OCI-LY1 (cell line): ENCODE measurements around the gene IDH2.

ENCODE experiments used
- H2AFZ ChIP-seq: fragments of 200-600 bp; sonication (generic), shearing (Covaris generic); 2 replicates; pipeline ENCODE4 v1.6.0; 2014; ENCODE audit warnings: antibody characterized with exemption, mild to moderate bottlenecking, low read length
- H3F3A ChIP-seq: fragments of 200-600 bp; sonication (generic), shearing (Covaris generic); 2 replicates; pipeline ENCODE4 v1.6.0; 2014; ENCODE audit warnings: mild to moderate bottlenecking, antibody characterized with exemption, low read length, moderate library complexity; ENCODE audit not compliant: insufficient read depth
- H3K27ac ChIP-seq: fragments of 200-600 bp; sonication (generic); 2 replicates; pipeline ENCODE4 v1.5.1; 2014; ENCODE audit warnings: low read length, mixed run types, mild to moderate bottlenecking, low read depth; ENCODE audit not compliant: poor library complexity, severe bottlenecking
- H3K27me3 ChIP-seq: fragments of 200-600 bp; sonication (generic); 2 replicates; pipeline ENCODE4 v1.6.0; 2014; ENCODE audit warnings: antibody characterized with exemption, mild to moderate bottlenecking, low read length, moderate library complexity; ENCODE audit not compliant: insufficient read depth
- H3K36me3 ChIP-seq: fragments of 200-600 bp; sonication (generic); 2 replicates; pipeline ENCODE4 v1.6.1; 2014; ENCODE audit warnings: mild to moderate bottlenecking, antibody characterized with exemption, low read length, moderate library complexity, mixed read lengths; ENCODE audit not compliant: insufficient read depth
- H3K4me1 ChIP-seq: fragments of 200-600 bp; sonication (generic); 2 replicates; pipeline ENCODE4 v1.5.1; 2014; ENCODE audit warnings: mild to moderate bottlenecking, low read length, moderate library complexity; ENCODE audit not compliant: insufficient read depth, severe bottlenecking
- H3K4me2 ChIP-seq: fragments of 200-600 bp; sonication (generic), shearing (Covaris generic); 2 replicates; pipeline ENCODE4 v1.6.1; 2014; ENCODE audit warnings: low read length
- H3K4me3 ChIP-seq: fragments of 200-600 bp; sonication (generic); 2 replicates; pipeline ENCODE4 v1.5.1; 2014; ENCODE audit warnings: low read length, low read depth, mild to moderate bottlenecking, mixed read lengths; ENCODE audit not compliant: poor library complexity, severe bottlenecking
- H3K79me2 ChIP-seq: fragments of 200-600 bp; shearing (Covaris generic); 2 replicates; pipeline ENCODE4 v1.6.1; 2016; ENCODE audit warnings: mixed run types, low read length, mixed read lengths; ENCODE audit not compliant: insufficient read depth
- H3K9ac ChIP-seq: fragments of 200-600 bp; sonication (generic), shearing (Covaris generic); 2 replicates; pipeline ENCODE4 v1.6.1; 2014; ENCODE audit warnings: mild to moderate bottlenecking, low read length, mixed read lengths
- H3K9me2 ChIP-seq: fragments of 200-600 bp; sonication (generic), shearing (Covaris generic); 2 replicates; pipeline ENCODE4 v1.6.1; 2014; ENCODE audit warnings: low read depth, mild to moderate bottlenecking, low read length, mixed read lengths
- H3K9me3 ChIP-seq: fragments of 200-600 bp; shearing (Covaris generic); 2 replicates; pipeline ENCODE4 v1.6.1; 2014; ENCODE audit warnings: low read length, mixed read lengths
- H4K20me1 ChIP-seq: fragments of 200-600 bp; sonication (generic), shearing (Covaris generic); 2 replicates; pipeline ENCODE4 v1.6.0; 2016; ENCODE audit warnings: mild to moderate bottlenecking, low read length; ENCODE audit not compliant: insufficient read depth
- EZH2 ChIP-seq: fragments of 200-600 bp; sonication (generic), shearing (Covaris generic); IDR thresholded peaks from 2 replicates; pipeline ENCODE4 v1.8.0; 2017; ENCODE audit warnings: borderline replicate concordance, mixed run types, mild to moderate bottlenecking, antibody characterized with exemption, low read length, moderate library complexity, mixed read lengths
- TF ChIP-seq, protein P1 (sequence below): fragments of 200-600 bp; sonication (generic), shearing (Covaris generic); IDR thresholded peaks from 2 replicates; pipeline ENCODE4 v1.5.1; 2017; ENCODE audit warnings: mild to moderate bottlenecking, antibody characterized with exemption, low read length, moderate library complexity, mixed read lengths

IDH2 gene

GRCh38 chr15:90078965-90079364, 23.3 kb downstream of the IDH2 start:
- Histone ChIP-seq H3F3A (no peaks in the 10 kb centered on the region), H3K4me3 (no peak overlapping the region), H3K79me2 (no peaks in the 10 kb centered on the region), H3K4me1 (peaks cover 8% of the 10 kb centered on the region), H3K9me3 (no peaks in the 10 kb centered on the region), H3K36me3 (peaks cover 47% of the 10 kb centered on the region), H4K20me1 (no peaks in the 10 kb centered on the region), H3K9ac (no peak overlapping the region), H3K9me2 (no peaks in the 10 kb centered on the region), H3K27me3 (no peaks in the 10 kb centered on the region), H3K27ac (no peak overlapping the region), H2AFZ (no peak overlapping the region), H3K4me2 (no peak overlapping the region)
- no peak for TF ChIP-seq EZH2

GRCh38 chr15:90076716-90077115, 25.6 kb downstream of the IDH2 start:
- TF ChIP-seq EZH2, result no peak
- TF ChIP-seq, protein P1, sequence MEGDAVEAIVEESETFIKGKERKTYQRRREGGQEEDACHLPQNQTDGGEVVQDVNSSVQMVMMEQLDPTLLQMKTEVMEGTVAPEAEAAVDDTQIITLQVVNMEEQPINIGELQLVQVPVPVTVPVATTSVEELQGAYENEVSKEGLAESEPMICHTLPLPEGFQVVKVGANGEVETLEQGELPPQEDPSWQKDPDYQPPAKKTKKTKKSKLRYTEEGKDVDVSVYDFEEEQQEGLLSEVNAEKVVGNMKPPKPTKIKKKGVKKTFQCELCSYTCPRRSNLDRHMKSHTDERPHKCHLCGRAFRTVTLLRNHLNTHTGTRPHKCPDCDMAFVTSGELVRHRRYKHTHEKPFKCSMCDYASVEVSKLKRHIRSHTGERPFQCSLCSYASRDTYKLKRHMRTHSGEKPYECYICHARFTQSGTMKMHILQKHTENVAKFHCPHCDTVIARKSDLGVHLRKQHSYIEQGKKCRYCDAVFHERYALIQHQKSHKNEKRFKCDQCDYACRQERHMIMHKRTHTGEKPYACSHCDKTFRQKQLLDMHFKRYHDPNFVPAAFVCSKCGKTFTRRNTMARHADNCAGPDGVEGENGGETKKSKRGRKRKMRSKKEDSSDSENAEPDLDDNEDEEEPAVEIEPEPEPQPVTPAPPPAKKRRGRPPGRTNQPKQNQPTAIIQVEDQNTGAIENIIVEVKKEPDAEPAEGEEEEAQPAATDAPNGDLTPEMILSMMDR, result no peak

DNA sequence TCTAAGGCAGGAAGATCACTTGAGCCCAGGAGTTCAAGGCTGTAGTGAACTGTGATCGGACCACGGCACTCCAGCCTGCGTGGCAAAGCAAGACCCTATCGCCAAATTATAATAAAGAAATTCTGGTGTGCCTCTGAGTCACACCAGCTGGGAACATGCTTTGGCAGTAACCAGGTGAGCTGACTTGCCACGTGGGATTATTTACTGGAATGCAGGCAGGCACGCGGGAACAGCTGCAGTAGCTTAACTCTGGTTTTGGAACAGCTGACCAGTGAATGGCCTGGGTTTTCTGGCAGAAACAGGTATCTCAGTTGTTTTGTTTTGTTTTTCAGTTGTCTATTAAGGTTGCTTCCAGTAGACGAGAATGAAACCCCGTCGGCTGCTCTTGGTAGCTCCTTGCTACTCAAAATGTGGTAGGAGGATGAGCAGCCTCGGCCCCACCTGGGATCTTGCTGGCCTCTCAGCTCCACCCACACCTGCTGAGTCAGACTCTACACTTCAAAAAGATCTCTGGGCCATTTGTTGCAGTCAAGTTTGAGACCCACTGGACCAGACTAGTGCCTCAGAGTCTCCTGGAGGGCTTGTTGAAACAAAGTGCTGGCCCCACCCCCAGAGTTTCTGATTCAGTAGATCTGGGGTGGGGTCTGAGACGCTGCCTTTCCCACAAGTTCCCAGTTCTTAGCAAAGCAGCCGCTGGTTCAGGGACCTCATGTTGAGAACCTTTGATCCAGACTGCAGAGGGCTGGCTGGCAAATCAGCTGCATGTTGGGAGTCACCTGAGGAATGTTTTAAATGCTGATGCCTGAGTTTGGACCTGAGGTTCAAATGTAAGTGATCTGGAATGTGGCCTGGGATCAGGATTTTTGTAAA, 26.6 kb downstream of the IDH2 start:
- H3K9me2 ChIP-seq, result no peaks in the 10 kb centered on the region
- H4K20me1 ChIP-seq, result no peaks in the 10 kb centered on the region
- peaks cover 60% of the 10 kb centered on the region for H3K36me3 ChIP-seq
- no peak overlapping the region for H3K9ac ChIP-seq
- H2AFZ ChIP-seq, result no peak overlapping the region
- H3K27me3 ChIP-seq, result no peaks in the 10 kb centered on the region
- TF ChIP-seq, protein P1, result no peak
- no peak for TF ChIP-seq EZH2
- no peak overlapping the region for H3K4me3 ChIP-seq
- H3K9me3 ChIP-seq, result no peaks in the 10 kb centered on the region
- H3K79me2 ChIP-seq, result no peaks in the 10 kb centered on the region
- H3K4me2 ChIP-seq, result no peak overlapping the region
- H3K4me1 ChIP-seq, result peaks cover 4% of the 10 kb centered on the region
- no peak overlapping the region for H3K27ac ChIP-seq
- no peaks in the 10 kb centered on the region for H3F3A ChIP-seq

More at GRCh38 chr15:90076716-90077115, 25.6 kb downstream of the IDH2 start:
- Histone ChIP-seq H3K9ac (no peak overlapping the region), H3K4me2 (no peak overlapping the region), H3K4me3 (no peak overlapping the region), H4K20me1 (no peaks in the 10 kb centered on the region), H2AFZ (no peak overlapping the region), H3K79me2 (no peaks in the 10 kb centered on the region), H3K9me3 (no peaks in the 10 kb centered on the region), H3K36me3 (peaks cover 62% of the 10 kb centered on the region), H3F3A (no peaks in the 10 kb centered on the region), H3K27ac (no peak overlapping the region), H3K4me1 (no peaks in the 10 kb centered on the region), H3K9me2 (no peaks in the 10 kb centered on the region), H3K27me3 (no peaks in the 10 kb centered on the region)
